Immature natural killer cell (primary cell): ENCODE results near the gene FBLN5. TPM values are rescaled to one million over a fixed set of nuclear protein-coding genes. Genes with fewer than 3 reads are reported as not detected.

Experiments used
- DNase-seq, 3 donors: peaks; one replicate each; pipeline ENCODE4 v3.0.0; 2022; ENCODE audit warnings: mixed read lengths in 1 of 3
- H3K27ac Mint-ChIP-seq, 6 donors: one replicate each; pipeline ENCODE4 v1.8.0; 2020; ENCODE audit warnings: mixed read lengths in 6 of 6, mild to moderate bottlenecking in 5 of 6, inconsistent platforms in 4 of 6, moderate library complexity in 3 of 6
- H3K27me3 Mint-ChIP-seq, 3 donors: one replicate each; pipeline ENCODE4 v1.8.0; 2020 to 2021; ENCODE audit warnings: low read depth in 3 of 3, mild to moderate bottlenecking in 3 of 3, mixed read lengths in 3 of 3, moderate library complexity in 3 of 3, inconsistent platforms in 1 of 3
- H3K36me3 Mint-ChIP-seq, 3 donors: one replicate each; pipeline ENCODE4 v1.8.0; 2020; ENCODE audit warnings: mixed read lengths in 3 of 3, inconsistent platforms in 2 of 3, mild to moderate bottlenecking in 2 of 3
- H3K4me1 Mint-ChIP-seq, 2 donors: one replicate each; pipeline ENCODE4 v1.8.0; 2020; ENCODE audit warnings: inconsistent platforms in 2 of 2, mild to moderate bottlenecking in 2 of 2, mixed read lengths in 2 of 2, moderate library complexity in 1 of 2
- H3K4me3 Mint-ChIP-seq, 5 donors: one replicate each; pipeline ENCODE4 v1.8.0; 2020; ENCODE audit warnings: mild to moderate bottlenecking in 5 of 5, mixed read lengths in 5 of 5, inconsistent platforms in 3 of 5, moderate library complexity in 3 of 5
- H3K9me3 Mint-ChIP-seq, 6 donors: one replicate each; pipeline ENCODE4 v1.8.0; 2020; ENCODE audit warnings: mild to moderate bottlenecking in 6 of 6, mixed read lengths in 6 of 6, inconsistent platforms in 4 of 6, moderate library complexity in 3 of 6
- polyA plus RNA-seq, 3 donors: library from polyadenylated mRNA; unstranded; fragments of 300-500 nt; fragmentation: Illumina TruSeq; gene quantifications; one replicate each; pipeline ENCODE4 v1.2.3, GENCODE V29; 2021

Gene FBLN5
- polyA plus RNA-seq, 3 donors from 2014 or later: 3.0 to 3.8 (median 3.0) TPM

- no peak overlapping the region for H3K27ac Mint-ChIP-seq
- peaks cover 1 to 8% (median 3%) of the 10 kb centered on the region in 3 donors for H3K36me3 Mint-ChIP-seq
- H3K4me3 Mint-ChIP-seq: no peak overlapping the region
- DNase-seq: no peak
- H3K27me3 Mint-ChIP-seq: peaks cover 0 to 2% (median 0%) of the 10 kb centered on the region in 3 donors
- H3K4me1 Mint-ChIP-seq: peaks cover 7 to 11% of the 10 kb centered on the region in 2 donors
- H3K9me3 Mint-ChIP-seq: no peaks in the 10 kb centered on the region
These were observed 16.0 kb upstream of the FBLN5 start for GRCh38 chr14:91963465-91963864.

- Mint-ChIP-seq H3K27me3 (peaks cover 0 to 2% (median 0%) of the 10 kb centered on the region in 3 donors), H3K4me1 (no peaks in the 10 kb centered on the region), H3K4me3 (no peak overlapping the region), H3K36me3 (peaks cover 0 to 3% (median 0%) of the 10 kb centered on the region in 3 donors), H3K9me3 (no peaks in the 10 kb centered on the region), H3K27ac (no peak overlapping the region)
- no peak for DNase-seq
These were observed 14.1 kb upstream of the FBLN5 start for GRCh38 chr14:91961297-91962220.

GRCh38 chr14:91957876-91958313, 10.4 kb upstream of the FBLN5 start:
- DNase-seq: no peak
- Mint-ChIP-seq H3K27me3 (peaks cover 0 to 5% (median 2%) of the 10 kb centered on the region in 3 donors), H3K27ac (no peak overlapping the region), H3K36me3 (no peaks in the 10 kb centered on the region), H3K4me3 (no peak overlapping the region), H3K9me3 (peaks cover 0 to 1% (median 0%) of the 10 kb centered on the region in 6 donors), H3K4me1 (no peaks in the 10 kb centered on the region)

- Mint-ChIP-seq H3K27me3 (peaks cover 0 to 4% (median 2%) of the 10 kb centered on the region in 3 donors), H3K4me1 (no peaks in the 10 kb centered on the region), H3K4me3 (no peak overlapping the region), H3K27ac (no peak overlapping the region), H3K36me3 (no peaks in the 10 kb centered on the region), H3K9me3 (peaks cover 0 to 1% (median 0%) of the 10 kb centered on the region in 6 donors)
- DNase-seq: no peak
These were observed 9.1 kb upstream of the FBLN5 start for GRCh38 chr14:91956616-91957015.

- H3K4me3 Mint-ChIP-seq: no peak overlapping the region
- DNase-seq: no peak
These were observed 7.7 kb upstream of the FBLN5 start for GRCh38 chr14:91955168-91955567.

GRCh38 chr14:91953170-91953985, 5.9 kb upstream of the FBLN5 start:
- Mint-ChIP-seq H3K27me3 (peaks cover 2 to 4% (median 2%) of the 10 kb centered on the region in 3 donors), H3K36me3 (no peaks in the 10 kb centered on the region), H3K27ac (peak overlapping the region in 1 of 6 donors; percentile 21), H3K4me1 (peaks cover under 1 to 2% of the 10 kb centered on the region in 2 donors), H3K9me3 (peaks cover 0 to 1% (median 0%) of the 10 kb centered on the region in 6 donors), H3K4me3 (no peak overlapping the region)
- DNase-seq: no peak

More at GRCh38 chr14:91955168-91955567, 7.7 kb upstream of the FBLN5 start:
- Mint-ChIP-seq H3K36me3 (no peaks in the 10 kb centered on the region), H3K9me3 (peaks cover 0 to 1% (median 0%) of the 10 kb centered on the region in 6 donors), H3K4me1 (no peaks in the 10 kb centered on the region), H3K27ac (no peak overlapping the region), H3K27me3 (peaks cover 2 to 4% (median 2%) of the 10 kb centered on the region in 3 donors)

- DNase-seq: peak in 1 of 3 donors; percentile 2
- no peak overlapping the region for H3K27ac Mint-ChIP-seq
- H3K4me1 Mint-ChIP-seq: peaks cover 19 to 27% of the 10 kb centered on the region in 2 donors
- peak overlapping the region; percentile 80 to 92 (median 85) for H3K4me3 Mint-ChIP-seq
- H3K9me3 Mint-ChIP-seq: no peaks in the 10 kb centered on the region
- H3K36me3 Mint-ChIP-seq: peaks cover 0 to 3% (median 3%) of the 10 kb centered on the region in 3 donors
- H3K27me3 Mint-ChIP-seq: peaks cover 8 to 20% (median 9%) of the 10 kb centered on the region in 3 donors
These were observed 646 bp downstream of the FBLN5 start for GRCh38 chr14:91946622-91947474.

- peaks cover 8 to 21% (median 9%) of the 10 kb centered on the region in 3 donors for H3K27me3 Mint-ChIP-seq
- peaks cover 0 to 3% (median 3%) of the 10 kb centered on the region in 3 donors for H3K36me3 Mint-ChIP-seq
- H3K4me1 Mint-ChIP-seq: peaks cover 19 to 27% of the 10 kb centered on the region in 2 donors
- no peak for DNase-seq
- H3K4me3 Mint-ChIP-seq: peak overlapping the region in 4 of 5 donors; percentile 18 to 92 (median 80)
- no peak overlapping the region for H3K27ac Mint-ChIP-seq
- no peaks in the 10 kb centered on the region for H3K9me3 Mint-ChIP-seq
These were observed 1.5 kb downstream of the FBLN5 start for GRCh38 chr14:91945751-91946621.

- Mint-ChIP-seq H3K4me3 (no peak overlapping the region), H3K27ac (no peak overlapping the region), H3K9me3 (no peaks in the 10 kb centered on the region), H3K4me1 (peaks cover 14 to 20% of the 10 kb centered on the region in 2 donors), H3K27me3 (peaks cover 7 to 21% (median 8%) of the 10 kb centered on the region in 3 donors), H3K36me3 (peaks cover 0 to 3% (median 3%) of the 10 kb centered on the region in 3 donors)
- no peak for DNase-seq
These were observed 4.5 kb downstream of the FBLN5 start for GRCh38 chr14:91942946-91943345.

GRCh38 chr14:91942128-91942527, 5.4 kb downstream of the FBLN5 start:
- Mint-ChIP-seq H3K36me3 (peaks cover 0 to 3% (median 3%) of the 10 kb centered on the region in 3 donors), H3K4me1 (peaks cover 13 to 17% of the 10 kb centered on the region in 2 donors), H3K9me3 (no peaks in the 10 kb centered on the region), H3K4me3 (no peak overlapping the region), H3K27me3 (peaks cover 7 to 21% (median 8%) of the 10 kb centered on the region in 3 donors), H3K27ac (no peak overlapping the region)
- no peak for DNase-seq

- no peak overlapping the region for H3K27ac Mint-ChIP-seq
- H3K4me1 Mint-ChIP-seq: peaks cover 4 to 5% of the 10 kb centered on the region in 2 donors
- DNase-seq: no peak
- no peak overlapping the region for H3K4me3 Mint-ChIP-seq
- no peaks in the 10 kb centered on the region for H3K9me3 Mint-ChIP-seq
- H3K27me3 Mint-ChIP-seq: peaks cover 2 to 16% (median 6%) of the 10 kb centered on the region in 3 donors
- peaks cover 0 to 3% (median 3%) of the 10 kb centered on the region in 3 donors for H3K36me3 Mint-ChIP-seq
These were observed 7.3 kb downstream of the FBLN5 start for GRCh38 chr14:91940209-91940608.

- H3K27ac Mint-ChIP-seq: no peak overlapping the region
- H3K4me1 Mint-ChIP-seq: no peaks in the 10 kb centered on the region
- H3K27me3 Mint-ChIP-seq: peaks cover 0 to 3% (median 2%) of the 10 kb centered on the region in 3 donors
- H3K9me3 Mint-ChIP-seq: no peaks in the 10 kb centered on the region
- no peak overlapping the region for H3K4me3 Mint-ChIP-seq
- no peaks in the 10 kb centered on the region for H3K36me3 Mint-ChIP-seq
- DNase-seq: no peak
These were observed 11.9 kb downstream of the FBLN5 start for GRCh38 chr14:91935586-91935985.
